Cardiac fibroblast (primary cell): Measurements from ENCODE around the gene LIF.

Source experiments
- DNase-seq, 2 donors: peaks; one replicate each; pipeline versions ENCODE4 v3.0.0 to v3.0.0-alpha.2; 2010; ENCODE audit warnings: low read depth in 2 of 2
- H3K4me3 ChIP-seq, 2 donors: replicated peaks in 1 of 2; 1 replicate in 1 of 2; 2 replicates in 1 of 2; pipeline ENCODE4 v1.5.1; 2011; ENCODE audit warnings: low read depth in 2 of 2, low read length in 2 of 2, mild to moderate bottlenecking in 2 of 2, moderate library complexity in 1 of 2
- CTCF ChIP-seq: IDR thresholded peaks from one replicate; pipeline ENCODE4 v1.5.1; 2011; ENCODE audit warnings: low read depth, mild to moderate bottlenecking, low read length, inconsistent platforms

Gene LIF

DNA sequence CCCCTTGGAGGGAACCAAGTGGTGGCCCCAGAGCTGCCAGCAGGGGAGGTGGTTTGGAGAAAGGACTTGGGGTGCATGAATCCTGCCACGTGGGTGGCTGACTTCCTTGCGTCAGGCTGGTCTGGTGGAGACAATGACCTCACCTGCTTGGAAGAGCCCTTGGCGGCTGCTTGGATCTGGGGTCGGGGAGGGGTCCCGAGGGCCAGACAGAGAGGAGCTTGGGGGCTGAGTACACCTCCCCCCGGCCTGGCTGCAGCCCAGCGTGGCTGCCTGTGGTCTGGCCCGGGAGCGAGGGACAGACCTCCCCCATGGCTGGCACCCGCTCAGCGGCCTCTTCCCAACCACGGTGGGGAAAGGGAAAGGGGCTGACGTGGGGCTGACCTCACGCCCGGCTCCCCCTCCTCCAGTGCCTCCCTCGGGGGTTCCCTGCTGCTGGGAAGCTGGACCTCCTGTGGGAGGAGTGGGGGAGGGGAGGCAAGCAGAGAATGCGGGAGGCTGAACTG, 13.8 kb downstream of the LIF start:
- H3K4me3 ChIP-seq: no peak overlapping the region
- no peak for TF ChIP-seq CTCF
- DNase-seq: peak in 1 of 2 donors; percentile 63

- no peak for TF ChIP-seq CTCF
- no peak overlapping the region for H3K4me3 ChIP-seq
- DNase-seq: no peak
Measured at GRCh38 chr22:30230787-30231461, 15.6 kb downstream of the LIF start.

- DNase-seq: no peak
- H3K4me3 ChIP-seq: no peak overlapping the region
- TF ChIP-seq CTCF: no peak
Measured at GRCh38 chr22:30230330-30230729, 16.2 kb downstream of the LIF start.

DNA sequence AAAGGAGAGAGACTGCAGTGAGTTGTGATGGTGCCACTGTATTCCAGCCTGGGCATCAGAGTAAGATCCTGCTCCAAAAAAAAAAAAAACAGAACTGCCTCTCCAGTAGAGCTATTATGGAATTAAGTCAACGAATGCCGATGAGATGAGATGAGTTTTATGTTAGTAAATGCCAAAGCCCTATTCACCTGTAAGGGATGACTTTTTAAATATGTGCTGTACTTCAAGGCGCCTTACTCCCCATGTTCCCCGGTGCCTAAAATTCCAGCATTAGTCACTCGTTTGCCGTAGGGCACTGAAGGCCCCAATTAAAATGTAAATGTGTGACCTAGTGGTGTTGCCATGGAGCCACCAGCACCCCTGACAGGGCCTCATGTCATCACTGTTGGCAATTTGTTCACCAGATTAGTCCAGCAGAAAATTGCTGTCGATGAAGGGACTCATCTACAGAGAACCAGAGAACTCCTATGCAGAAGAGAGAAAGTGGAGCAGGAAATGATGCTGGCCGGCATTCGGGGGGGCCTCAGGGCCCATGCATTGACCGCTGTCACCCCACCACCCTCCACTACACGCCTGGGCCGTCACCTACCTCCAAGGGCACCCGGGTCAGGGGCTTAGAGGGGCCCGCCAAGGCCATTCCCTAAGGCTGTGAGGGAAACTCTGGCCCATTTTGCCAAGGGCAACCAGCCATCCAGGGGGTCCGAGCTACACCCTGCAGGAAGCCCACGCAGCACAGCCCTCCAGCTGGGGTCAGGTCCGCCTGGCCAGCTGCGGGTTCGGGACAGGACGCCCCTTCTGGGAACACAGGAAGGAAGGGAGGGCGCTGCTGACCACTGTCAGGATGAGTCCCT, 17.8 kb downstream of the LIF start:
- no peak for DNase-seq
- H3K4me3 ChIP-seq: no peak overlapping the region
- TF ChIP-seq CTCF: no peak

- no peak overlapping the region for H3K4me3 ChIP-seq
- no peak for TF ChIP-seq CTCF
- DNase-seq: no peak
Measured at GRCh38 chr22:30227438-30228228, 18.9 kb downstream of the LIF start.

DNA sequence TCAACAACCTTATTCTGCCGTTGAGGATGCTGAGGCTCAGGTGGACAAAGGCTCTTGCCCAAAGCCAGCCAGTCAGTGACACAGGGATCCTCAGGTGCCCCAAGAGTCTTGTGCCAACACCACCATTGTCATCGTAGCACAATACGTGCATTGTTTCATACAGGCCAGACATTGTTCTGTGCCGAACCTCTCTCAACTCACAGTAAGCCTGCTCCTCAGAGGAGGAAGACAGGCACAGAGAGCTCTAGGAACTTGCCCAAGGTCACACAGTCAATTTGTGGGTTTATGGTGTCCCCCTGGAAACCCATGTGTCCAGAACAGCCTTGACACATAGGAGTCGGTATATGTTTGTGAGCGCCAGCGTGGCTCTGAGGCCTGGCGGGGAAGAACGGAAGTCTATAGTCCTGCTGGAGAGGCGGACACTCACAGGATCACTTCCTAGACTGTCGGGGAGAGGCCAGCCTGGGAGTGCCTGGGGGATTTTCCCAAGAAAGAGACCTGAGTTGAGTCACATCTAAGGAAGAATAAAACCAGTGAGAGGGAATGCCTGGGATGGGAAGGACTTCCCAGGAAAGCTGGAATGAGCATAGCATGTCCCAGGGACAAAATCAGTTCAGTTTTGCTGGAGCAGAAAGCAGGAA, 20.2 kb downstream of the LIF start:
- H3K4me3 ChIP-seq: no peak overlapping the region
- TF ChIP-seq CTCF: no peak
- DNase-seq: no peak
